Keratinocyte (primary cell): Measurements from ENCODE around the gene SMIM10L1.

ENCODE experiments used
- EZH2 ChIP-seq: IDR thresholded peaks from one replicate; pipeline ENCODE4 v1.6.1; 2012; ENCODE audit warnings: inconsistent platforms, mild to moderate bottlenecking, low read length, moderate library complexity
- TF ChIP-seq, protein P1 (sequence below), 3 experiments: IDR thresholded peaks in 1 of 3; conservative IDR thresholded peaks in 1 of 3; optimal IDR thresholded peaks in 1 of 3; 2 replicates in 2 of 3; 3 replicates in 1 of 3; pipeline versions ENCODE3 to v1.5.1; 2011; ENCODE audit warnings: low read length in 3 of 3, mild to moderate bottlenecking in 3 of 3, moderate library complexity in 2 of 3, control low read depth in 1 of 3, inconsistent platforms in 1 of 3; ENCODE audit not compliant: insufficient read depth in 2 of 3; ENCODE audit errors: extremely low read depth in 1 of 3

DNA sequence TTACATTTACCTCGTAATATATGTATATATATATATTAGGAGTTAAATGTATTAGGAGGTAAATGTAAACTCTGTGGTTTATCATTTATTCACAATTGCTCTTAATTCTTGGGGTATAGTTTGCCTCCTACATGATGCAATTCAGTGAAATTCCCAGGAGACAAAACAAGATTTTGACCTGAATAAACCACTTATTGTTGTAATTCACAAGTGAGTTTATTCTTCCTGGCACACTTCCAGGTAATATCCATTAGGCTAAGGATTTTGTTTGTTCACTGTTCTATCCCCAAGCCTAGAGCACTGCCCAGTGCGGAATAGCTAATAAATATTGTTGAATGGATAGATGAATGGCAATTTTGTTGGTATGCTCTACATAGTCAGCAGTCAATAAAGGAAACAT is 3.0 kb downstream of the SMIM10L1 start:
- TF ChIP-seq, protein P1, sequence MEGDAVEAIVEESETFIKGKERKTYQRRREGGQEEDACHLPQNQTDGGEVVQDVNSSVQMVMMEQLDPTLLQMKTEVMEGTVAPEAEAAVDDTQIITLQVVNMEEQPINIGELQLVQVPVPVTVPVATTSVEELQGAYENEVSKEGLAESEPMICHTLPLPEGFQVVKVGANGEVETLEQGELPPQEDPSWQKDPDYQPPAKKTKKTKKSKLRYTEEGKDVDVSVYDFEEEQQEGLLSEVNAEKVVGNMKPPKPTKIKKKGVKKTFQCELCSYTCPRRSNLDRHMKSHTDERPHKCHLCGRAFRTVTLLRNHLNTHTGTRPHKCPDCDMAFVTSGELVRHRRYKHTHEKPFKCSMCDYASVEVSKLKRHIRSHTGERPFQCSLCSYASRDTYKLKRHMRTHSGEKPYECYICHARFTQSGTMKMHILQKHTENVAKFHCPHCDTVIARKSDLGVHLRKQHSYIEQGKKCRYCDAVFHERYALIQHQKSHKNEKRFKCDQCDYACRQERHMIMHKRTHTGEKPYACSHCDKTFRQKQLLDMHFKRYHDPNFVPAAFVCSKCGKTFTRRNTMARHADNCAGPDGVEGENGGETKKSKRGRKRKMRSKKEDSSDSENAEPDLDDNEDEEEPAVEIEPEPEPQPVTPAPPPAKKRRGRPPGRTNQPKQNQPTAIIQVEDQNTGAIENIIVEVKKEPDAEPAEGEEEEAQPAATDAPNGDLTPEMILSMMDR (optimal IDR thresholded peaks at IDR 0.05 in 1 of 3, IDR thresholded peaks at IDR 0.05 in 1 of 3, conservative IDR thresholded peaks at IDR 0.05 in 1 of 3; ENCODE audit: extremely low read depth in 1 of 3, insufficient read depth in 2 of 3, low read length in 3 of 3), result no peak
- TF ChIP-seq EZH2, result no peak
